Astrocyte of the spinal cord (primary cell): ENCODE measurements around the gene C12orf56.
A peak's percentile ranks its signal among the peaks of the same experiment; 100 is the strongest.
"Not testable (repeated sequence)": the region's sequence is repeated elsewhere in the genome, so short reads cannot be mapped to it uniquely, and the experiment has no call there.

Experiments used
- DNase-seq: peaks from one replicate; pipeline ENCODE4 v3.0.0; 2011; ENCODE audit warnings: low read depth, low spot score
- H3K4me3 ChIP-seq: 2 replicates; pipeline ENCODE4 v1.5.1; 2011; ENCODE audit warnings: low read depth, mild to moderate bottlenecking, low read length, moderate library complexity
- CTCF ChIP-seq: IDR thresholded peaks from 2 replicates; pipeline ENCODE4 v1.5.1; 2012; ENCODE audit warnings: low read depth, mild to moderate bottlenecking, low read length, inconsistent platforms
- in situ Hi-C: cut with HindIII; loops from 2 replicates; pipeline ENCODE4 v1.10.0; 2017; ENCODE audit warnings: low sequenced_read_pairs

C12orf56 gene

GRCh38 chr12:64325055-64325454 is 65.5 kb downstream of the C12orf56 start:
- in situ Hi-C loops, result no loop called here
- DNase-seq, result no peak
- H3K4me3 ChIP-seq, result no peak overlapping the region
- no peak for TF ChIP-seq CTCF

GRCh38 chr12:64323476-64324225 is 66.9 kb downstream of the C12orf56 start:
- TF ChIP-seq CTCF, result no peak
- H3K4me3 ChIP-seq, result no peak overlapping the region
- in situ Hi-C loops, result no loop called here
- no peak for DNase-seq

GRCh38 chr12:64323006-64323405 is 67.6 kb downstream of the C12orf56 start:
- in situ Hi-C loops, result no loop called here
- TF ChIP-seq CTCF, result no peak
- H3K4me3 ChIP-seq, result no peak overlapping the region
- DNase-seq, result no peak

- in situ Hi-C loops, result no loop called here
Observed at GRCh38 chr12:64320611-64321010, 69.9 kb downstream of the C12orf56 start.

GRCh38 chr12:64319540-64320225 is 70.9 kb downstream of the C12orf56 start:
- H3K4me3 ChIP-seq, in situ Hi-C loops, DNase-seq: not testable (repeated sequence)

More at GRCh38 chr12:64320611-64321010, 69.9 kb downstream of the C12orf56 start:
- no peak for TF ChIP-seq CTCF
- H3K4me3 ChIP-seq, result no peak overlapping the region
- no peak for DNase-seq

GRCh38 chr12:64318605-64319004 is 72.0 kb downstream of the C12orf56 start:
- DNase-seq, result peak; percentile 3
- in situ Hi-C loops, result no loop called here
- no peak for TF ChIP-seq CTCF
- H3K4me3 ChIP-seq, result no peak overlapping the region

GRCh38 chr12:64311877-64312276 is 78.7 kb downstream of the C12orf56 start:
- DNase-seq, result no peak
- in situ Hi-C loops, result no loop called here
- no peak for TF ChIP-seq CTCF
- no peak overlapping the region for H3K4me3 ChIP-seq
